ENCODE results near the gene LYRM7.

LYRM7 gene

DNA sequence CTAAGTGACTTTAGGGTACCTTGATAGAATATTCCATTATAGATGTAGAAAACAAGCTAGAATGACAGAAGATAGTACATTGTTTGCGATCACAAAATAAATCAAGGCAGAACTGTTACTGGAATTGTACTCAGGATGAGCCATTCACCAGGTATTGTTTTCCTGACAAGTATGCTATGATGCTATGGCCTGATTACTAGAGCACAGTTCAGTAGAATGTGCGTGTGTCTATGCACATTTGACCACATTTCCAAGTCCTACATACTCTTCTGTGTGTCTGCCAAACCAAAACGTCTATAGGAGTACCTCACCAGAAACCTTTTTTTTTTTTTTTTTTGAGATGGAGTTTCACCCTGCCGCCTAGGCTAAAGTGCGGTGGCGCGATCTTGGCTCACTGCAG lies 49.8 kb downstream of the LYRM7 start:
- Histone ChIP-seq H3K9me2 (replicated peaks; ENCODE audit: low read depth, low read length) (no peaks in the 10 kb centered on the region), H3F3A (ENCODE audit: low read depth) (0 out of 2 replicates have a peak, but pooled peaks cover 3% of the 10 kb centered on the region), H3K9me3 (ENCODE audit: insufficient read depth, low read depth, low read length) (no peaks in the 10 kb centered on the region), H3K4me3 (ENCODE audit: low read length, poor library complexity, severe bottlenecking) (no peak overlapping the region), H3K9ac (ENCODE audit: low read depth, low read length, poor library complexity, severe bottlenecking) (no peak overlapping the region), H3K4me2 (ENCODE audit: low read depth, low read length, poor library complexity, severe bottlenecking) (no peak overlapping the region), H2AFZ (ENCODE audit: low read length) (no peak overlapping the region), H3K4me1 (ENCODE audit: insufficient read depth, low read length, poor library complexity, severe bottlenecking) (peaks cover 31% of the 10 kb centered on the region), H3K79me2 (ENCODE audit: insufficient read depth, low read length) (peaks cover 30% of the 10 kb centered on the region), H3K36me3 (ENCODE audit: insufficient read depth, low read length) (no peaks in the 10 kb centered on the region), H3K27me3 (ENCODE audit: insufficient read depth, low read length, poor library complexity, severe bottlenecking) (no peaks in the 10 kb centered on the region), H4K20me1 (ENCODE audit: insufficient read depth, low read length, poor library complexity, severe bottlenecking) (no peaks in the 10 kb centered on the region)
- TF ChIP-seq EZH2phosphoT487 (IDR thresholded peaks at IDR 0.05; ENCODE audit: borderline replicate concordance) = no peak
- TF ChIP-seq, protein P1, sequence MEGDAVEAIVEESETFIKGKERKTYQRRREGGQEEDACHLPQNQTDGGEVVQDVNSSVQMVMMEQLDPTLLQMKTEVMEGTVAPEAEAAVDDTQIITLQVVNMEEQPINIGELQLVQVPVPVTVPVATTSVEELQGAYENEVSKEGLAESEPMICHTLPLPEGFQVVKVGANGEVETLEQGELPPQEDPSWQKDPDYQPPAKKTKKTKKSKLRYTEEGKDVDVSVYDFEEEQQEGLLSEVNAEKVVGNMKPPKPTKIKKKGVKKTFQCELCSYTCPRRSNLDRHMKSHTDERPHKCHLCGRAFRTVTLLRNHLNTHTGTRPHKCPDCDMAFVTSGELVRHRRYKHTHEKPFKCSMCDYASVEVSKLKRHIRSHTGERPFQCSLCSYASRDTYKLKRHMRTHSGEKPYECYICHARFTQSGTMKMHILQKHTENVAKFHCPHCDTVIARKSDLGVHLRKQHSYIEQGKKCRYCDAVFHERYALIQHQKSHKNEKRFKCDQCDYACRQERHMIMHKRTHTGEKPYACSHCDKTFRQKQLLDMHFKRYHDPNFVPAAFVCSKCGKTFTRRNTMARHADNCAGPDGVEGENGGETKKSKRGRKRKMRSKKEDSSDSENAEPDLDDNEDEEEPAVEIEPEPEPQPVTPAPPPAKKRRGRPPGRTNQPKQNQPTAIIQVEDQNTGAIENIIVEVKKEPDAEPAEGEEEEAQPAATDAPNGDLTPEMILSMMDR (conservative IDR thresholded peaks at IDR 0.05; ENCODE audit: low read length) = no peak

DNA sequence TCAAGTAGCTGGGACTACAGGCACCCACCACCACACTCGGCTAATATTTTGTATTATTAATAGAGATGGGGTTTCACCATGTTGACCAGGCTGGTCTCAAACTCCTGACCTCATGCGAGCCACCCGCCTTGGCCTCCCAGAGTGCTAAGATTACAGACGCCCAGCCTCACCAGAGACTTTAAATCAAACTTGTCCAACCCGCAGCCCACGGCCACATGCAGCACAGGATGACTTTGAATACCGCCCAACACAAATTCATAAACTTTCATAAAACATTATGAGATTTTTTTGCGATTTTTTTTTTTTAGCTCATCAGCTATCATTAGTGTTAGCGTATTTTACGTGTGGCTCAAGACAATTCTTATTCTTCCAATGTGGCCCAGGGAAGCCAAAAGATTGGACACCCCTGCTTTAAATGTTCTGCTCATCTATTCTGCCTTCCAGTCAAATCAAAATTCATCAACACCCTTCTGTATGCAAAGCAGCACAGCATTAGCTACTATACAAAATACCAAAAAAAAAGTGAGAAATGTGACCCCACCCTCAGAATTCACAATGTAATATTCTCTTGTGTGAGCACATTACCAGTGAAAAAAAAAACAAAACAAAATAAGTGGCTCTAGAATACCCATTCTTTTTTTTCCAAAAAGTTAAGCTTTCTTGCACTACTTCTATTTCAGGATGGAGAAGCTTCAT lies 50.4 kb downstream of the LYRM7 start:
- Histone ChIP-seq H3K27me3 (ENCODE audit: insufficient read depth, low read length, poor library complexity, severe bottlenecking) (no peaks in the 10 kb centered on the region), H3F3A (ENCODE audit: low read depth) (0 out of 2 replicates have a peak, but pooled peaks cover 3% of the 10 kb centered on the region), H4K20me1 (ENCODE audit: insufficient read depth, low read length, poor library complexity, severe bottlenecking) (no peaks in the 10 kb centered on the region), H3K9me2 (replicated peaks; ENCODE audit: low read depth, low read length) (no peaks in the 10 kb centered on the region), H3K4me1 (ENCODE audit: insufficient read depth, low read length, poor library complexity, severe bottlenecking) (peaks cover 30% of the 10 kb centered on the region), H3K9me3 (ENCODE audit: insufficient read depth, low read depth, low read length) (no peaks in the 10 kb centered on the region), H3K4me3 (ENCODE audit: low read length, poor library complexity, severe bottlenecking) (no peak overlapping the region), H3K79me2 (ENCODE audit: insufficient read depth, low read length) (peaks cover 24% of the 10 kb centered on the region), H3K9ac (ENCODE audit: low read depth, low read length, poor library complexity, severe bottlenecking) (no peak overlapping the region), H3K4me2 (ENCODE audit: low read depth, low read length, poor library complexity, severe bottlenecking) (no peak overlapping the region), H2AFZ (ENCODE audit: low read length) (no peak overlapping the region), H3K36me3 (ENCODE audit: insufficient read depth, low read length) (no peaks in the 10 kb centered on the region)
- no peak for TF ChIP-seq EZH2phosphoT487 (IDR thresholded peaks at IDR 0.05; ENCODE audit: borderline replicate concordance)

DNA sequence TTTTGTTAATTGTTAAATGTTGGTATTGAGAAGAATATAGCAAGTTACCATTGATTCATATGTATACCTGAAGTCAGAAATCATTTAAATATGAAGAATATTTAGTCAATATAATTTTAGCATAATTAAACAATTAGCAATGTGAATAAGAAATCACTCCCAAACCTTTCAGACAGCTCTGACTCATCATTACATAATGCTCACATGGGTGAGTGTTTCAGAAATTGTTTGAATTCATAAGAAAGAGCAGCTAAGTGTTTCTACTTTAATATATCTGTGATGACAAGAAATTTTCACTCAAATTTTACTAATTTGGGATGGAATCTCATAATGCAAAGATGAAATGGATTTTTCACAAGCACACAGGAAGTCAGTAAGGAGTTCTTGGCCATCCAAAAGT lies 51.1 kb downstream of the LYRM7 start:
- Histone ChIP-seq H3K79me2 (ENCODE audit: insufficient read depth, low read length) (peaks cover 17% of the 10 kb centered on the region), H3K9me2 (replicated peaks; ENCODE audit: low read depth, low read length) (no peaks in the 10 kb centered on the region), H3K9ac (ENCODE audit: low read depth, low read length, poor library complexity, severe bottlenecking) (no peak overlapping the region), H3K36me3 (ENCODE audit: insufficient read depth, low read length) (no peaks in the 10 kb centered on the region), H3F3A (ENCODE audit: low read depth) (0 out of 2 replicates have a peak, but pooled peaks cover 3% of the 10 kb centered on the region), H4K20me1 (ENCODE audit: insufficient read depth, low read length, poor library complexity, severe bottlenecking) (no peaks in the 10 kb centered on the region), H3K27me3 (ENCODE audit: insufficient read depth, low read length, poor library complexity, severe bottlenecking) (no peaks in the 10 kb centered on the region), H3K4me2 (ENCODE audit: low read depth, low read length, poor library complexity, severe bottlenecking) (no peak overlapping the region), H3K4me3 (ENCODE audit: low read length, poor library complexity, severe bottlenecking) (no peak overlapping the region), H3K9me3 (ENCODE audit: insufficient read depth, low read depth, low read length) (no peaks in the 10 kb centered on the region), H3K4me1 (ENCODE audit: insufficient read depth, low read length, poor library complexity, severe bottlenecking) (peaks cover 25% of the 10 kb centered on the region), H2AFZ (ENCODE audit: low read length) (no peak overlapping the region)
- TF ChIP-seq, protein P1 (conservative IDR thresholded peaks at IDR 0.05; ENCODE audit: low read length) = no peak
- TF ChIP-seq EZH2phosphoT487 (IDR thresholded peaks at IDR 0.05; ENCODE audit: borderline replicate concordance) = no peak

DNA sequence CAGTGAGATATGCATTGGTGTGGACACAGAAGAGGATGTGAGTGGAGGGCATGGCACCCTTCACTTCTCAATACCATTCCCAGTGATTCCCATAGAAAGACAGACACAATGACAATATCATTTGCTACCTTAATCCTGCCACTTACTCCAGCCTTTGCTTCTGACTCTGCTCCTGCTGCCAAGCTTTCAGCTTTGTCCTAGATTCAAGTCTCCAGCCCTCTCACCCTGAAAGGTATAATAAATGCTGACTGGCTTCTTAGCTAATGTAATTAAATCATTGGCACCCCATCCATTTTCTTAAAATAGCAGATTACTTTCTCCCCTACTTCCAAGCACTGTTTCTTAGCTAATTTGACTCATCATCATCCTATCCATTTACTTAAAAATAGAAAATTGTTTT lies 52.0 kb downstream of the LYRM7 start:
- no peaks in the 10 kb centered on the region for H3K9me2 ChIP-seq (replicated peaks; ENCODE audit: low read depth, low read length)
- TF ChIP-seq, protein P1 (conservative IDR thresholded peaks at IDR 0.05; ENCODE audit: low read length) = no peak
- no peak for TF ChIP-seq EZH2phosphoT487 (IDR thresholded peaks at IDR 0.05; ENCODE audit: borderline replicate concordance)
- H4K20me1 ChIP-seq (ENCODE audit: insufficient read depth, low read length, poor library complexity, severe bottlenecking) = no peaks in the 10 kb centered on the region
- H3K79me2 ChIP-seq (ENCODE audit: insufficient read depth, low read length) = peaks cover 9% of the 10 kb centered on the region; the same call in 1 of the 2 replicates
- no peaks in the 10 kb centered on the region for H3K27me3 ChIP-seq (ENCODE audit: insufficient read depth, low read length, poor library complexity, severe bottlenecking)
- H3K4me3 ChIP-seq (ENCODE audit: low read length, poor library complexity, severe bottlenecking) = no peak overlapping the region
- peaks cover 21% of the 10 kb centered on the region for H3K4me1 ChIP-seq (ENCODE audit: insufficient read depth, low read length, poor library complexity, severe bottlenecking)
- no peaks in the 10 kb centered on the region for H3K9me3 ChIP-seq (ENCODE audit: insufficient read depth, low read depth, low read length)
- no peak overlapping the region for H3K9ac ChIP-seq (ENCODE audit: low read depth, low read length, poor library complexity, severe bottlenecking)
- H3K4me2 ChIP-seq (ENCODE audit: low read depth, low read length, poor library complexity, severe bottlenecking) = no peak overlapping the region
- H3K36me3 ChIP-seq (ENCODE audit: insufficient read depth, low read length) = no peaks in the 10 kb centered on the region
- H3F3A ChIP-seq (ENCODE audit: low read depth) = 0 out of 2 replicates have a peak, but pooled peaks cover 3% of the 10 kb centered on the region
- H2AFZ ChIP-seq (ENCODE audit: low read length) = no peak overlapping the region

All from Loucy (cell line).